Daoy (cell line): Measurements from ENCODE around the gene DGKB. TPM values are rescaled to one million over a fixed set of nuclear protein-coding genes. Genes with fewer than 3 reads are reported as not detected.

Source experiments
- DNase-seq: peaks from one replicate; pipeline ENCODE4 v3.0.0-alpha.2; 2015; ENCODE audit warnings: low read depth
- total RNA-seq: library from RNA; depleted of rRNA; stranded (reverse); fragments of >200 nt; shearing (Covaris generic); gene quantifications from 2 replicates; pipeline ENCODE4 v1.2.3, GENCODE V29; 2014

DGKB gene
- total RNA-seq, 1 experiment from 2014 or later, result 0.11 TPM

DNA sequence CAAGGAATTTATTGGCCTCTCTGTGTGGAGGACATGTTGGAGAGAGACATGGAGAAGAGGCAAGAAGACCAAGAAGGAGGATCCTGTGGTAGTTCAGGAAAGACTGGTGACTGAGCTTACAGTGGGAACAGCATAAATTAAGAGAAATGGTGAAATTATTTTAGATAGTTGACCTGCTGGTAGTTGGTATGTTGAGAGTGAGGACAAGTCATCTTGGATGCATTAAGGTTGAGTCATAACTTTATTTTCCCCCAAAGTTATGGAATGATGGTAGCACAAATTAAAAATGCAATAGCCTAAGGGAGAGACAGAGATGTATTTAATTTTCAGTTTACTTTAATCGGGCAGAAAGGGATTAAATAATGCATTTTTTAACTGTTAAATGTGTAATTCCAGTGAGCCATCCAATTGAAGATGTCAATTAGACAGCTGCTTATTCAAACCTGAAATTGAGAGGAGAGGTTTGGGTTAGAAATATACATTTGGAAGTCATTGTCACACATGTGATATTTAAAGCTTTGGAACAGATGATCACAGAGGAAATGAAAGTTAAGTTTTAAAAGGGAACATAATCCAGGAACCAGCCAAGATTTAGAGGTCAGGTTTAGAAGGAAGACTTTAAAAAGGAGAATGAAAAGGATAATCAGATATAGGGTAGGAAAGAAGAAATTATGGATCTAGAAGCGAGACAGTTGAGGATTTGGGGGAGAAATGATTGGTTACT is 80.6 kb downstream of the DGKB start:
- DNase-seq, result no peak

DNA sequence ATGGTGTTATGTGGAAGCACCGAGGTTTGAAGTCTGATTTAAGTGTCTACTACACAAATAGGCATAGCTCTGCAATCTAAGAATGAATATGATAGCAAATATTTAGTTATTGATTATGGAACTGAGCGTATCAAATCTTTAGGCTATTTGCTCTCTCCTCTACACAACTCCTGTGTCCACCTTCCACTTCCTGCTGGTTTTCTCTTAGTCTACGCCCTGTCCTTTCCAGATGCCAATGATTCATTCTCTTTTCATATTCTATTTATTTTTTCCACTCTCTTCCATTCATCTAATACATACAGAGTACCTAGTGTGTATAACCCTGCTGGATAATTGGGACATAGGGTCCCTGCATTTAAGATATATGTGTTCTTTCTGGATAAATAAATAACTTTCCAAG is 83.7 kb downstream of the DGKB start:
- no peak for DNase-seq

DNA sequence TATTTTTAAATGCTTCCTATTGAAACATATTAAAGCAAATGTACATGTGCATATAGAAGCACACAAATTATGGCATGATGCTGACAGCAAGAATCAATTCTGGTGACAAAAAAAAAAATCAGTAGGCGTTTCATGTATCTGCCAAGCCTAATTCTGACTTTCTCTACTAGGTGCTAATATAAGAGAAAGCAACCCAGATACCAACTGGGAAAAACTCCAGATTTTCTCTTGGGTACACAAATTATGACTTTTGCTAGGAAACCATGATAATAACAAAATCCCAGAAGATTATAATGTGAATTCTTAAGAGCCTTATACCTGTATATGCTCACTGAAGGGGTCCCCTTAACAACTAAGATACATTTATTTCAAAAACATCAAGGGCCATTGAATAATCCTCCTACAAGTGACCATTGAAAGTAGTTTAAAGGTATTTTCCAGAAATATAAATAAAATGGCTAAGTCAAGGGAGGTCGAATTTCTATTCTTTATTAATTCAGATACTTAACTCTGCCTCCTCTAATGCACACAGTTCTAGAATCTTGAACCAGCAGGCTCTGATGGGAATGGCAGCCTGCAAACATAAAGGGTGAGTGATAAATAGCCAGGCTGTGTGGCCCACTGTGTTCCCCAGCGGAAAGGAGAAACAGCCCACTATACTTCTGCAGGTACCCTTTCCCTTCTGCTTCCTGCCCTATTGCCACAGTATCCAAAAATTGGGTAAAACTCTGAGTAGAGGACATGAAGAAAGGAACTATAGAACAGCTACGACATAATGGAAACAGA is 84.5 kb downstream of the DGKB start:
- DNase-seq, result no peak

DNA sequence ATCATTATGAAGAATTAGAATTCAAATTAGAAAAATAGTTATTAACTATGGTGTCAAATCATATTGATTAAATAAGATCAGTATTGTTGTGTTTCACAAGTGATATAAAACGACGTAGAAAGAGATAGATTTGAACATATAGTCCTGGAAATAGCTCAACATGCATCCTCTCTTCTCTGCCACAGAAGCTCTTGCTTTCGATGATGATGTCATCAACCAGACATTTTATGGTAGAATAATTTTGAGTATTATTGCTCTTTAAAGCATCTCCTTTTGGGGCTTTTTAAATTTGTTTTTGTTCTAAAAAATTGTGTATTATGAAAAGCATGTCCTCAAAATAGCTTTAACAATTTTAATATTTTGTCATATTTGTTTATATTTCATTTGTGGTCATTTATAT is 95.0 kb downstream of the DGKB start:
- no peak for DNase-seq

DNA sequence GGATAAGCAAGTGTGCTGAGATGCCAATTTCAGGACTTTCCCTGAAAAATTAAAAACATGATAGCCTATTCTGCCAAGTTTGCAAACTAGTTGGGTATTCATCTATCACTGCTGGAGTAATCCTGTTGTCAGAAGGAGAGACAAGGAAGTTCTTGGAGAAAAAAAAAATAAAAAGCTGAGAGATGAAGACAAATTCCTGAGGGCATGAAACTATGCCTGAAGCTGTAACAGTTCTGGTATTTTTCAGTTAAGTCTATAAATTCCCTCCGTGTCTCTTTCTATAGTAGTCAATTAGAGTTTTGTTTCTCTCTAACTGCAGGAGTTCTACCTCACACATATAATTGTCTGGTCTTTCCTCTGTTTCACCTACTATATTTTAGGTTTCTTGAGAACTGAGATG is 95.7 kb downstream of the DGKB start:
- DNase-seq, result no peak

DNA sequence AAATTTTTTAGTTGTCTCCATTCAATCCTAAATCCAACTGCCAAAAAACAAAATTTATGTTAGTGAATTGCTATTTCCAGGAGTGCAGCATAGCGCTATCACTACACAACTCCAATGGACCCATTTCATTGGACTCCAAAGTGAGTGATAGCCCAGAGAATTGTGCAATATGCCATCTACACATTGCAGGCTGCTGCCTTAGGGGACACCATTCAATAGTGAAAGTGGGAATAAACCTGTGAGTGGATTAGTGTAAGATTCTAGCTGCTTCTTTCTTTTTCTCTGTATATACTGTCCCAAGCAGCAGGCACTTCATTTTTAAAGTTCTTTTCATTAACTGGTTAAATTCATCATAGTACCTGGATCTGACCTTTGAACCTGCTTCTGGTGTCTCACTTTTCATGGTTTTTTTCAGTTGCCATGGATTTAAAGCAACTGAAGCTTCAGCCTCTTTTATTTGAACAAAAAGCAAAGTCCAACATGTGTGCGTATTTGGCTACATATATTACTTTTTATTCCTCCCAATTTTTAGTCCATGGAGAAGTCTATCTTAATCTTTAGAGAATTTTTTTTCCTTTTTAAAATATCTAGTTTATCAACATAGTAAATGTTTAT is 97.3 kb downstream of the DGKB start:
- DNase-seq, result no peak

DNA sequence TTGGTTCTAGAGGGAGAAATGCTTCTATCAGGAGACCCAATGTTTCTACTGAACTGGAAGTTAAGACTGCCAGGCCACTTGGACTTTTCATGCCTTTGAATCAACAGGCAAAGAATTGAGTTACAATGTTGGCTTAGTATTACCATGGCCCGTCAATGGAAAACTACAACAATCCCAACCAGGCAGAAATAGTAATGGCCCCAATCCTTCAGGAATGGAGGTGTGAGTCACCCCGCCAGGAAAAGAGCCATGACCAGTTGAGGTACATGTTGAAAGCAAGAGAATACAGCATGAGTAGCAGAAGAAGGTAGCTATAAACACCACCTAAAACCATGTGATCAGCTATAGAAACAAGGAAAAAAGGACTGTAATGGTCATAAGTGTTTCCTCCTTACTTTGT is 101.9 kb downstream of the DGKB start:
- DNase-seq, result no peak

DNA sequence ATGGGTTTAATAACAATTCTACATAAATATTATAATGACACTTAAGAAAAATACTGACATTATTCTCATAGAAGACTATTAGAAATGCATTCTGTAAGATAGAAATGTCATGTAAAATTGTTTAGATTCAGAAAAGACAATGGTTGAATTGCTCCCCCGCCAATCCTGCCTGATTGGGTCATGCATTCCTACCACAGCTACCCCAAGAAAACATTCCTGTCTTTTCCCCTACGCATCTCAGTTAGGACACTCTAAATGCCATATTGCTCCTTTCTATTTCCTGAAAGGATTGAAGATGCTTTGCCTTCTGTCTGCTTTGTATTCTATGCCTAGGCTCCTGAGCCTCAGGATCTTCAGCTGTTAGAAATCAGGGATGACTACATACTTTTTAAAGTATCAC is 109.4 kb downstream of the DGKB start:
- DNase-seq, result no peak

DNA sequence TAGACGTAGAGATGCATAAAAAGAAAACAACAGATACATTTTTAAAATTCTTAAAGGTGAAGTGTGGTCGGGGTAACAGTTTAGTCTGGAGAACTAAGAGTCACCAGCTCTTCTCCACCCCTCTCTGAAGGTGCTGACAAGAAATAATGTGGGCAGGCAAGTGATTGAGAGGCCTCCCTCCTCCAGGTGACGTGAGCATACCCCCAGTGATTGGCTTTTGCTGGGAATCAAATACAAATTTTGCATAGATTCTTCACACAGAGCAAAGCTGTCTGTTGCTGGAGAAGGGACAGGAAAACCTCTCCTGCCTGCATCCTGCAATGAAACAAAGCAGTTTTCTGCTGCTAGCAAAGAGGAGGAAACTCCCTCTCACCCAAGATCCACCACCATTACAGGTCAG is 115.0 kb downstream of the DGKB start:
- no peak for DNase-seq

DNA sequence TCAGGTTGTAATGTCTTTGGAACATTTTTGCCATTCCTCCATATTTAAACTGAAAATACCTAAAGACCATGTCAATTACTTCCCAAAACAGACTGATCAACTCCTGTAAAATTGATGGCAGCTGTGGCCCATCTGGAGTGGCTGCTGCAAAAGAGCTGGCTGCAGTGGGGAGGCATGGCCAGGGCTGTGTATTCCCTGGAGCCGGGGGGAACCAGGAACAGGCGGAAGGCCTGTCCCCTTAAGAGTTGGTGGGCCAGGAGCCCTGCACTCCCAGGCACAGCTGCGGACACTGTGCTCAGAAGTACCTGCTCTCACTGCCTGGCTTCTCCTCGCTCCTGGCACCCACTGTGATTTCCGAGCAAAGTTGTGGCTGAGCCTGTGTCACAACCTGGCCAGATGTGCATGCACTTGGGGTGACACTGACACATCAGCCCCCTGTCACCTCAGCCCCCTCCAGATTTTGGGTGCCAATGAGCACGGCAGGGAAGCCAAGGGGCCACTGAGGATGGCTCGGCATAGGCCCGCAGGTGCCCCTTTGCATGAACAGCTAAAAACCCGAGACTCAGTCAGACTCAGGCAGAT is 116.1 kb downstream of the DGKB start:
- no peak for DNase-seq

DNA sequence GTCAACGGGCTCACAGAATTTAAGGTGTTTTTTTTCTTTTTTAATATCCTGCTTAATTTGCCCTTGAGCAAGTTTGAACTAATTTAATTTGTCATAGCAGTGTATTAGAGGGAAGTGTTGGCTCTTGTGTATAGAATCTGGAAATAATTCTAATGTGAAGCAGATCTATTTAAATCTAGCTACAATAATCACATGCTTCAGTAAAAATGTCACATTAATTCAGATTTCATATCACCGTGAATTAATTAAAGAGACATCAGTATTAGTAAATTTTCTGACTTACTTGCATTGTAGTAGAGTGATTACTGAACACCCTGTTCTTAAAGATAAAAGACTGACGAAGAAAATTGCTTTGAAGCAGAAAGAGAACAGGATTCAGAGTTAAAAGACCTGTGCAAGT is 124.7 kb downstream of the DGKB start:
- DNase-seq, result no peak

DNA sequence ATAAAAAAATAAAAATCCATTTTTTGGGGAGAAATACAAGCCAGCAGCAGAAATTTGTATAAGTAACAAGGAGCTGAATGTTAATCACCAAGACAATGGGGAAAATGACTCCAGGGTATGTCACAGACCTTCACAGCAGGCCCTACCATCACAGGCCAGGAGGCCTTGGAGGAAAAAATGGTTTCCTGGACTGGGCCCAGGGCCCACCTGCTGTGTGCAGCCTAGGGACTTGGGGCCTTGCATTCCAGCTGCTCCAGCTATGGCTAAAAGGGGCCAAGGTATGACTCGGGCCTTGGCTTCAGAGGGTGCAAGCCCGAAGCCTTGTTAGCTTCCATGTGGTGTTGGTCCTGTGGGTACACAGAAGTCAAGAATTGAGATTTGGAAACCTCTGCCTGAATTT is 126.3 kb downstream of the DGKB start:
- DNase-seq, result no peak

DNA sequence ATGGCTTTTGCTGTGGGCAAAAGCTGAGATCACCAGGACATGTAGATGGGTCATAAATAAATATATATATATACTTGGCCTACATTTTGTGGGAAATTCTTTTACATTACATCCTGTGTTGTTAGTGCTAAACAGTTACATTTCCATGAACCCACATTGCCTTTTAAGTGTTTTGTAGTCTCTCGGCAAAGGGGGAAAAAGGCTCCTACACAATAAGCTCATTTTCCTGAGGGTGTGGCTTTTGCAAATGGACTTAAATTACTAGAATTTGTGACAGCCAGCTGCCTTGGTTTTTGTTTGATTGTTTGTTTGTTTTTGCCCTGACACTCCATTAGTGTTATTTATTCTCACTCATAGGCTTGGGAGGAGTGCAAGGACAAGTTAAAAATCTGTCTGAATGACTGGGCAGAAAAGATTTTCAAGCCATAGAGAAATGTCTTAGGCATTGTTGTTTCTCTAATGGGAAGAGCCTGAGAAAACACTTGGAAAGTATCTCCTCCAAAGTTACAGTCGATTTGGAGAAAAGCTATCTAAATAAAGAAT is 128.8 kb downstream of the DGKB start:
- no peak for DNase-seq

DNA sequence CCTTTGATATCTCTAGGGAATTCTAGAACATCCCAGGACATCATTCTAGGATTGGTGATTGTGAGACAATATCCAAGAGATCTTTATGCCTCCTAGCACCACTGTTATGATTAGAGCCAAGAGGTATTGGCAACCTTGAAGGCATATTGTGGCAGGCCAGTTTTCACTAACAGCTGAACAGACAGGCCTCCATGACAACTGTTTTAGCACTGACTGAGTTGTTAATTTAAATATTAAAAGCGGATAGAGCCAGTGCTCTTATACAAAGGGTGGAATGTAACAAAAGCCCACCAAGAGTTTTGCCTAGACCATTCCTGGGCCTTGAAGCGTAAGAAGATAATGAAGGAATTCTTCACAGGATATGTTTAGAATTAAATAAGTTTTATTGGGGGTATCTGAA is 131.9 kb downstream of the DGKB start:
- no peak for DNase-seq

DNA sequence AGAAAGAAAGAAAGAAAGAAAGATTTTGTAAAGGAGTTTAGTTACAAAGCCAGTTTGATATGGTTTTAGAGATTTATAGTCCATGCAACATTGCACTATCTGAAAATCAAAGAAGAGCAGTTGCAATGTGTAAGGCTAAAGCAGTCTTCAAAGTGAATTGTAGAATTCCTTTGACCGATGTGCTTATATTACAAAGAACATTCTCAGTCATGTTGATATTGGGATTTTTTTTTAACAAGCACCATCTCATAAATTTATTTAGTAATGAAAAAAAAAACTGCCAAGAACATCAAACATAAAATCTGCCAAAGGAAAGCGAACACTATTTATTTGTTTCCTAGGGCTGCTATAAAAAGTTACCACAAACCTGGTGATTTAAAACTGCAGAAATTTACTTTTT is 133.3 kb downstream of the DGKB start:
- DNase-seq, result no peak

DNA sequence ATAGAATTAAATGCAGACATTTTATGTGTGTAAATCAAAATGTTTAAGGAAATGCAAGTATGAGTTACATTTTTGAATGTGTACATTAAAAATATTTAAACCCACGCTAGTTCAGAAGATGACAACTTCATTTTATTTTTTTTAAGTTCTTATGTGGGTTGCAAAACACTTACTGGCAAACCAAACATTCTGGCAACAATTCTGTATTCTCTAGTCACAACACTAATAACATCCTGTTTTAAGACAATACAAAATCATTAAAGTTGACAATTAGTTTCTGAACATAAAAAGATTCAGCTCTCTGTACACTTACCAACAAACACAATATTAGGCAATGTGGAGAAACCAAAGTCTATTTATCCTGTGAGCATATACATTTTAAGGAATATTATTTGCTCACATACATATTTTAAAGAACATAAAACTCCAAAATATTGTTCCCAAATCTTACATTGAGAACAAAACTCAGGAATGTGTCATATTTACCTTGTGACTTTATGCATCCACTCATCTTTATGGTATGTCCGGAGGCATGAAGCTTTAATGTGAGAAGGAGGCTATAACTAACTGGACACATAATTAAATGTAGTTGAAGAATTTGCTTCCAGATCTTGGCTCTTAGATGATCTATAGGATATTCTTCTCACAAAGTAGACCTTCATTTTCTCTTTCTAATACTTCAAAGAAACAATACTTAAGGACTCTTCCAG is 134.7 kb downstream of the DGKB start:
- DNase-seq, result no peak

DNA sequence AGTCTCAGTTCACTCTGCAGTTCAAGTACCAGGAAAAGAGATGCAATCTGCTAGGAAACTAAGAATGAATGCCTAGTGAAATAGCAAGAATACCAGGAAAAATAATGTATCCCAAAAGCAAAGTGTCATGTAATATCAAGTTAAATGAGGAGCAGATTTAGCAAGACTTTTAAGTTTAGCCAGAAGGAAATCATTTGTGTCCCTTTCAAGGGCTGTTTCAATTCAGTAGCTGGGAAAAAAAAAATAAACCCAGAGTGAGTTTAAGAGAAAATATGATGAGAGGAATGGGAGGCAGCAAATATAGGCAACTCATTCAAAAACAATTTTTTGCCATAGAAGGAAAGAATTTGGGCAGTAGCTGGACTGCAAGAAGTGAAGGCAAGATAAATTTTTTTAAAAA is 135.8 kb downstream of the DGKB start:
- DNase-seq, result no peak

DNA sequence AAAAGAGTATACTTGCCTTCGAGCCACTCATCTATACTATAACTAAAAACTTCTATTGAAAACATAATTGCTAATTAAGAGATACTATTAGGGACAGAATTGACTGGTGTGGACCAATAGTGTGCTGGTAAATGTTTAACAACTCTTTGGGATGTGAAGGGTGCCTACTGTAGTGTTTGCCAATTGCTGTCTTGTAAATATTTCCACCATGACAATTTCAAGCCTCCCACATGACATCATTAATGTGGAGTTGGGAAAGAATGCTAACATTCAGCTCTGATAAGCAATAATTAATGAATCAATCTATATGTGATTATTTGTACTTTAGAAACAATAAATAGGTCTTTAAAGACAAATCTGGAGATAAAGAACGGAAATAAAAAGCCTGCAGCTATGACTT is 136.8 kb downstream of the DGKB start:
- no peak for DNase-seq

DNA sequence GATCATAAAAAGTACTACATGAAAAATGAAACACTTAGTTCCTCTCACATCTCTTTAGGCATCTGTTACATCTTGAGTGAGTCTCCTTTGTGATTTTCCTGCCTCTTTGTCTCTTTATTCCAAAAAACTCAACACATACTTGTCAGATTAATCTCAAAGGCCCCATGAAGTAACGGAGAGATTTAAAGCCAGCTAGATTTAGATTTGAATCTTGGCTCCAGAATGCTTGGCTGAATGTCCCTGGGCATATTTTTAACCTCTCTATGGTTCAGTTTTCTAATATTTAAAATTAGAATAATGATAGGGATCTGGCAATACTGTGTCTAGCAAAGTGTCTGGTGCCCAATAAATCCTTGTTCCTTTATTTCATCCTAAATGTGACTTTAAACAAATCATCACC is 140.0 kb downstream of the DGKB start:
- no peak for DNase-seq

DNA sequence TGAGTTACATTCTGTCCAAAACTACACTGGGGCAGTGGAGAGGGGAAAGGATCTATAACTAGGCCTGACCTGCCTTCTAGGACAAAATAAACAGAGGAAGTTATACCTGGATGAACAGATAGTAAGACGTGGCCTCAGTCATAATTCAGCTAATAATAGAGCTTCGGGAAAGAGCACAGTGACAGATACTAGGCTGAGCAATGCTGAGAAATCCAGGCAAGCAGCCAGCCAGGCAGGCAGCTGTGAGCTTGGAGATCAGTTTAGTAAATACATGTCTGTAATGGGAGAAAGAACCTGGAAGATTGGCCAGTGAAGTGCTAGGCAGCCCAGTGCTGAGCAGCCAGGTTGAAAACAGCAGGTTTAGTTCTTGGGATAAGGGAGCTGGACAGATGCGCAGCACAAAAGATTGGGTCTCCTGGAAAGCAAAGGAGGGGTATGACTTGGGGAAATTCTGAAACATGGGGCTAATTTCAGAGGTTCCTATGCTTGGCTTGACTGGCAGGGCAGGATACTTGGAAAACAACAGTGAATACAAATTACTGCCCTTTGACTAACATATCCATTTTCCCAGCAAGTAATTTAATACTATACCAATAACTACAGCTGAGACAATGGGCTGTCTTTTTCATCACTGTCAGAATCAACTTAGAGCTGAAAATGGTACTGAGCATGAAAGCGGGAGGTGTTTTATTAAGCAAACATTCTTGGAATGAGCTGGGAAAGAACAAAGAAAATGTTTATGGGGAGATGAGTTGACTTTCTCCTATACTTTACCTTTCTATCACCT is 140.8 kb downstream of the DGKB start:
- peak; percentile 7 for DNase-seq
